ENCODE measurements around the gene MS4A4E. TPM values are rescaled to one million over a fixed set of nuclear protein-coding genes. Genes with fewer than 3 reads are reported as not detected.
"Not testable (repeated sequence)": the region's sequence is repeated elsewhere in the genome, so short reads cannot be mapped to it uniquely, and the experiment has no call there.

Gene MS4A4E
- total RNA-seq: not detected

GRCh38 chr11:60242740-60243239 lies at the start of gene MS4A4E:
Gene MS4A4E (minus strand): TSS chr11:60243137. CDS start chr11:60230055, 13,082 bp downstream.
- no peak for DNase-seq

GRCh38 chr11:60292145-60292544 lies 49.2 kb upstream of the MS4A4E start:
- no peak for DNase-seq

GRCh38 chr11:60288531-60288930 lies 45.6 kb upstream of the MS4A4E start:
- no peak for DNase-seq

GRCh38 chr11:60285411-60286126 lies 42.6 kb upstream of the MS4A4E start:
- DNase-seq: not testable (repeated sequence)

GRCh38 chr11:60282286-60282685 lies 39.3 kb upstream of the MS4A4E start:
- no peak for DNase-seq

GRCh38 chr11:60281485-60281884 lies 38.5 kb upstream of the MS4A4E start:
- no peak for DNase-seq

- DNase-seq: no peak
These were observed 37.5 kb upstream of the MS4A4E start, which contains the start of gene MS4A4A for GRCh38 chr11:60280412-60280811. Gene MS4A4A (plus strand): TSS chr11:60280666. CDS start chr11:60280676, 10 bp downstream.

- DNase-seq: no peak
These were observed 31.5 kb upstream of the MS4A4E start for GRCh38 chr11:60274416-60274815.

- no peak for DNase-seq
These were observed 22.7 kb upstream of the MS4A4E start for GRCh38 chr11:60265373-60266214.

- no peak for DNase-seq
These were observed 21.7 kb upstream of the MS4A4E start for GRCh38 chr11:60264644-60265043.

GRCh38 chr11:60263402-60263801 lies 20.5 kb upstream of the MS4A4E start:
- no peak for DNase-seq

- DNase-seq: no peak
These were observed 18.1 kb upstream of the MS4A4E start for GRCh38 chr11:60261014-60261413.

- no peak for DNase-seq
These were observed 15.2 kb upstream of the MS4A4E start for GRCh38 chr11:60257956-60258722.

GRCh38 chr11:60252213-60253108 lies 9.5 kb upstream of the MS4A4E start:
- no peak for DNase-seq

- no peak for DNase-seq
These were observed 8.7 kb upstream of the MS4A4E start for GRCh38 chr11:60251485-60252212.

- no peak for DNase-seq
These were observed 1.2 kb downstream of the MS4A4E start for GRCh38 chr11:60241786-60242185.

- DNase-seq: no peak
These were observed 2.3 kb downstream of the MS4A4E start for GRCh38 chr11:60240662-60241061.

GRCh38 chr11:60235321-60235720 lies 7.6 kb downstream of the MS4A4E start:
- DNase-seq: no peak

GRCh38 chr11:60230681-60231080 lies 12.3 kb downstream of the MS4A4E start:
- no peak for DNase-seq

- DNase-seq: no peak
These were observed 20.8 kb downstream of the MS4A4E start for GRCh38 chr11:60222141-60222540.

- DNase-seq: no peak
These were observed 21.2 kb downstream of the MS4A4E start for GRCh38 chr11:60221692-60222091.

All from effector CD4-positive, alpha-beta T cell (primary cell).